ENCODE measurements around the gene PLXNA2.

GRCh38 chr1:208208132-208208487 lies 36.1 kb downstream of the PLXNA2 start:
- TF ChIP-seq, protein P1, sequence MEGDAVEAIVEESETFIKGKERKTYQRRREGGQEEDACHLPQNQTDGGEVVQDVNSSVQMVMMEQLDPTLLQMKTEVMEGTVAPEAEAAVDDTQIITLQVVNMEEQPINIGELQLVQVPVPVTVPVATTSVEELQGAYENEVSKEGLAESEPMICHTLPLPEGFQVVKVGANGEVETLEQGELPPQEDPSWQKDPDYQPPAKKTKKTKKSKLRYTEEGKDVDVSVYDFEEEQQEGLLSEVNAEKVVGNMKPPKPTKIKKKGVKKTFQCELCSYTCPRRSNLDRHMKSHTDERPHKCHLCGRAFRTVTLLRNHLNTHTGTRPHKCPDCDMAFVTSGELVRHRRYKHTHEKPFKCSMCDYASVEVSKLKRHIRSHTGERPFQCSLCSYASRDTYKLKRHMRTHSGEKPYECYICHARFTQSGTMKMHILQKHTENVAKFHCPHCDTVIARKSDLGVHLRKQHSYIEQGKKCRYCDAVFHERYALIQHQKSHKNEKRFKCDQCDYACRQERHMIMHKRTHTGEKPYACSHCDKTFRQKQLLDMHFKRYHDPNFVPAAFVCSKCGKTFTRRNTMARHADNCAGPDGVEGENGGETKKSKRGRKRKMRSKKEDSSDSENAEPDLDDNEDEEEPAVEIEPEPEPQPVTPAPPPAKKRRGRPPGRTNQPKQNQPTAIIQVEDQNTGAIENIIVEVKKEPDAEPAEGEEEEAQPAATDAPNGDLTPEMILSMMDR (IDR thresholded peaks at IDR 0.05; ENCODE audit: insufficient read depth, low read depth, low read length), result no peak
- TF ChIP-seq EZH2 (IDR thresholded peaks at IDR 0.05; ENCODE audit: insufficient read depth, low read length), result no peak

All from astrocyte (in vitro differentiated cells and primary cell).